ENCODE results near the gene DAPP1. TPM values are rescaled to one million over a fixed set of nuclear protein-coding genes. Genes with fewer than 3 reads are reported as not detected.

DAPP1 gene
- total RNA-seq, 1 donor from 2014 or later: not detected

DNA sequence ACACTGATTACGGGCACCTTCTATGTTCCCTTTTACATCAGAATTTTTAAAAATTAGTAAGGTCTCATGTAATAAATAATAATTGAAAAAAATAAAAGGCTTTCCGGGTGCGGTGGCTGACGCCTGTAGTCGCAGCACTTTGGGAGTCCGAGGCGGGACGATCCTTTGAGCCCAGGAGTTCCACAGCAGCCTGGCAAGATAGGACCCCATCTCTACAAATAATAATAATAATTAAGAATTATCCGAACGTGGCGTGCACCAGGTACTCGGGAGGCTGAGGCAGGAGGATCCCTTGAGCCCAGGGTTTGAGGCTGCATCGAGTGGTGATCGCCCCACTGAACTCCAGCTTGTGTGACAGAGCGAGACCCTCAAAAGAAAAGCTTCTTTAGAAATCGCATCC is 78.4 kb downstream of the DAPP1 start:
- no peak for DNase-seq (ENCODE audit: low read depth in 2 of 2)

GRCh38 chr4:99915449-99915848 is 98.8 kb downstream of the DAPP1 start:
- no peak for DNase-seq (ENCODE audit: low read depth in 2 of 2)

DNA sequence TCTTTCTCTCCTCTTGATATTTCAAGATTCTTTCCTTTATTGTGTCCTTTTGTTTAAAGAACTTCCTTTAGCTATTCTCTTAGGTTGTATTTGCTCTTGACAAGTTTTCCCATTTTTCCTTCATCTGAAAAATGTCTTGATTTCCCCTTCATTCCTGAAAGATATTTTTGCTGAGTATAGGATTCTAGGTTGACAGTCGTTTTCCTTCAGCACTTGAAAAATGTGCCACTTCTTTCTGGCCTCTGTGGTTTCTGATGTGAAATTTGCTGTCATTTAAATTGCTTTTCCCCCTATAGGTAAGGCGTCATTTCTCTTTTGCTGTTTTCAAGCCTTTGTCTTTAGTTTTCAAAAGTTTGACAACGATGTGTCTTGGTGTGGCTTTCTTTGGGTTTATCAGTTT is 100.9 kb downstream of the DAPP1 start:
- no peak for DNase-seq (ENCODE audit: low read depth in 2 of 2)

GRCh38 chr4:99918656-99919055 is 102.0 kb downstream of the DAPP1 start:
- DNase-seq (ENCODE audit: low read depth in 2 of 2): no peak

Other genes starting within 250 kb of the DAPP1 start
- not detected in 2 replicates for gene MTTP, start 242.0 kb upstream of the DAPP1 start, total RNA-seq
- under 0.01 TPM in 2 replicates for gene C4orf54, start 159.0 kb upstream of the DAPP1 start, total RNA-seq
- 19.4 and 29.2 TPM in 2 replicates for gene LAMTOR3, start 77.6 kb downstream of the DAPP1 start, total RNA-seq
- gene DNAJB14, start 129.8 kb downstream of the DAPP1 start, total RNA-seq: 37.4 and 50.8 TPM in 2 replicates
- gene H2AZ1, start 133.4 kb downstream of the DAPP1 start, total RNA-seq: 230 and 455 TPM in 2 replicates

Measured in dermis microvascular lymphatic vessel endothelial cell (primary cell).